GM23248 (cell line): ENCODE data around the gene NFAT5.

Source experiments
- EZH2 ChIP-seq: fragments of 200-600 bp; sonication (generic); IDR thresholded peaks from 2 replicates; pipeline ENCODE4 v1.6.1; 2018; ENCODE audit warnings: antibody characterized with exemption, mild to moderate bottlenecking; ENCODE audit not compliant: insufficient read depth, poor library complexity, severe bottlenecking
- EZH2phosphoT487 ChIP-seq: fragments of 200-600 bp; sonication (generic); IDR thresholded peaks from 2 replicates; pipeline ENCODE4 v1.6.1; 2018; ENCODE audit warnings: antibody characterized with exemption, moderate library complexity, mild to moderate bottlenecking, low read depth; ENCODE audit not compliant: insufficient read depth

DNA sequence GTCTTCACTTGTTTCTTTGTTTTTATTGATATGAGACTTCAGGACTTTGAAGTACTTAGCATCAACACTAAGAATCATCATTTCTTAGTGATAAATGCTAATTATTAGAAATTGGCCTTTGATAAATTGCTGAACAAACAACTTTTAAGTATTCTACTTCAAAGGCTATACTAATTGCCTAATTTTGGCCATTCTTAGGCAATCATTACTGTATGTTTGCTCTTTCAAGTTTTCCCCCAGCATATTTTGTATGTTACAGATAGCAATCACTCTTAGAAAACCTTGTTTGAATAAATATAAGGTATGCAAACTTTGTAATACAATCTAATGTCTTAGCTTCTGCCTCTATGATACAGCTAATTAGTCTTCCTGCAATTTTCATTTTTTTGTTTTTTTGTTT, 114.6 kb downstream of the NFAT5 start:
- TF ChIP-seq EZH2 (no peak), EZH2phosphoT487 (no peak)
